Upper lobe of right lung (tissue), 1 donor: ENCODE results near the gene RNF44. TPM values are rescaled to one million over a fixed set of nuclear protein-coding genes. Genes with fewer than 3 reads are reported as not detected.

Experiments used
- ATAC-seq: fragments of 200-7000 bp; cut with Tn5 transposase; one replicate; pipeline ENCODE4 v1.9.1; 2020; ENCODE audit warnings: mild to moderate bottlenecking, moderate library complexity
- DNase-seq: peaks from one replicate; pipeline ENCODE4 v3.0.0-alpha.2; 2020
- H3K27ac ChIP-seq: fragments of 200-600 bp; one replicate; pipeline ENCODE4 v1.8.0; 2022
- H3K27me3 ChIP-seq: fragments of 200-600 bp; one replicate; pipeline ENCODE4 v1.8.0; 2022; ENCODE audit warnings: mild to moderate bottlenecking
- H3K36me3 ChIP-seq: fragments of 200-600 bp; one replicate; pipeline ENCODE4 v1.8.0; 2022
- H3K4me1 ChIP-seq: fragments of 200-600 bp; one replicate; pipeline ENCODE4 v1.8.0; 2022
- H3K4me3 ChIP-seq: fragments of 200-600 bp; one replicate; pipeline ENCODE4 v1.8.0; 2022; ENCODE audit warnings: mild to moderate bottlenecking
- H3K9me3 ChIP-seq: fragments of 200-600 bp; one replicate; pipeline ENCODE4 v1.8.0; 2022
- CTCF ChIP-seq: fragments of 200-600 bp; IDR thresholded peaks from one replicate; pipeline ENCODE4 v1.8.0; 2022; ENCODE audit warnings: antibody characterized with exemption
- intact Hi-C: fragments of 100-400 bp; cut with DNase I; formaldehyde crosslinking; loops from one replicate; pipeline ENCODE4 v1.11.0; 2022
- total RNA-seq: library from RNA; stranded (reverse); fragmentation: NEBNext Ultra II Directional; extraction: Animal tissue kit (Norgen Biotek cat#: 25700); gene quantifications from one replicate; pipeline ENCODE4 v1.2.1, GENCODE V29; 2021
- donor health status: DM: no; HTN: yes; CAD: no; lungs with severe emphysema.

RNF44 gene
- total RNA-seq, 1 donor from 2014 or later = 48.0 TPM

- H3K27me3 ChIP-seq = no peaks in the 10 kb centered on the region
- DNase-seq = no peak
- TF ChIP-seq CTCF = no peak
- no peak for ATAC-seq
- H3K4me1 ChIP-seq = no peaks in the 10 kb centered on the region
- no peak overlapping the region for H3K4me3 ChIP-seq
- H3K36me3 ChIP-seq = peaks cover 100% of the 10 kb centered on the region
- H3K9me3 ChIP-seq = no peaks in the 10 kb centered on the region
- H3K27ac ChIP-seq = no peak overlapping the region
- intact Hi-C loops = no loop called here
Observed at GRCh38 chr5:176501333-176501732, 35.9 kb downstream of the RNF44 start.

DNA sequence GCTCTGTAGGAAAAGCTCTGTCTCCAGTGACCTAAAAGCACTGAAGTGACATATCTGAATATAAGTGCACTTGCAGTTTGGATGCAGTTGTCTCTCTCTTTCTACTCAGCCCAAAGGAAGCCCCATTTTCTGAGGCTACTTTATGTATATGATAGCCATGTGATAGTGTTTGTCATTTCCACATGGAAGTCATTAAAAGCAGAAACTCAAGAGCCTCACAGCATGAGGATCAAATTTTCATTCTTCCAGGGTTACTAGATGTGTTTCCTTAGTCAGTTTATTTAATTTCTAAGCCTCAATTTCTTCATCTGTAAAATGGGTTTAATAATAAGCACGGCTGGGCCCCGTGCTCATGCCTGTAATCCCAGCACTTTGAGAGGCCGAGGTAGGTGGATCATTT lies 36.7 kb downstream of the RNF44 start:
- no peak overlapping the region for H3K27ac ChIP-seq
- no peaks in the 10 kb centered on the region for H3K4me1 ChIP-seq
- H3K27me3 ChIP-seq = no peaks in the 10 kb centered on the region
- H3K4me3 ChIP-seq = no peak overlapping the region
- peaks cover 100% of the 10 kb centered on the region for H3K36me3 ChIP-seq
- H3K9me3 ChIP-seq = no peaks in the 10 kb centered on the region
- ATAC-seq (no peak), DNase-seq (no peak)
- intact Hi-C loops = no loop called here
- TF ChIP-seq CTCF = no peak

- no peak for DNase-seq
- no peak for ATAC-seq
- no peak for TF ChIP-seq CTCF
- H3K4me3 ChIP-seq = no peak overlapping the region
- H3K4me1 ChIP-seq = no peaks in the 10 kb centered on the region
- no peaks in the 10 kb centered on the region for H3K27me3 ChIP-seq
- H3K9me3 ChIP-seq = no peaks in the 10 kb centered on the region
- intact Hi-C loops = no loop called here
- peaks cover 100% of the 10 kb centered on the region for H3K36me3 ChIP-seq
- no peak overlapping the region for H3K27ac ChIP-seq
Observed at GRCh38 chr5:176499273-176499672, 37.9 kb downstream of the RNF44 start.

- no peaks in the 10 kb centered on the region for H3K4me1 ChIP-seq
- ATAC-seq (no peak), DNase-seq (no peak)
- no peaks in the 10 kb centered on the region for H3K9me3 ChIP-seq
- no peak overlapping the region for H3K4me3 ChIP-seq
- no peak for TF ChIP-seq CTCF
- H3K27me3 ChIP-seq = no peaks in the 10 kb centered on the region
- intact Hi-C loops = no loop called here
- peaks cover 100% of the 10 kb centered on the region for H3K36me3 ChIP-seq
- no peak overlapping the region for H3K27ac ChIP-seq
Observed at GRCh38 chr5:176497852-176498251, 39.4 kb downstream of the RNF44 start.

DNA sequence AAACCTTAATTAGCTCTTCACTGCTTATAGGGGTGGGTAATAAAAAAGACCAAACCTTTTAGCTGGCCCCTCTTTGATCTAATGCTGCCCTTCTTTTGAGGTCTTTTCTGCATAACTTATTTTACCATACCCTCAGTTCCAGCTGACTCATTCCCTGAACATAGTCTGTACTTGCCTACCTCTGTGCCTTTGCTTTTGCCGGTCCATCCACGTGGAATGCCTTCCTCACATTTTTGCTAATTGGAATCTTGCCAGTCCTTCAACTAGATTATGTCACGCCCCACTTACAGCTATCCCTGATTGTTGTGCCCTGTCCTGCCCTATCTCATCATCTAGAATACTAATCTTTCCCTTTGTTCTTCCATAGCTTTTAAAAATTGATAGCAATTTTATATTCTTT lies 44.8 kb downstream of the RNF44 start:
- intact Hi-C loops = no loop called here
- ATAC-seq (no peak), DNase-seq (no peak)
- Histone ChIP-seq H3K27ac (no peak overlapping the region), H3K36me3 (peaks cover 86% of the 10 kb centered on the region), H3K4me1 (peaks cover under 1% of the 10 kb centered on the region), H3K27me3 (no peaks in the 10 kb centered on the region), H3K9me3 (no peaks in the 10 kb centered on the region), H3K4me3 (no peak overlapping the region)
- TF ChIP-seq CTCF = no peak

- Histone ChIP-seq H3K27ac (no peak overlapping the region), H3K9me3 (no peaks in the 10 kb centered on the region), H3K36me3 (peaks cover 86% of the 10 kb centered on the region), H3K4me1 (peaks cover 6% of the 10 kb centered on the region), H3K27me3 (no peaks in the 10 kb centered on the region), H3K4me3 (no peak overlapping the region)
- intact Hi-C loops = no loop called here
- ATAC-seq = no peak
- no peak for DNase-seq
- no peak for TF ChIP-seq CTCF
Observed at GRCh38 chr5:176491901-176492300, 45.3 kb downstream of the RNF44 start.
